IPS DF 19.7 (cell line): ENCODE data around the gene TBC1D3.
"Not testable (repeated sequence)": the region's sequence is repeated elsewhere in the genome, so short reads cannot be mapped to it uniquely, and the experiment has no call there.

ENCODE experiments used
- DNase-seq: peaks from one replicate; pipeline ENCODE4 v3.0.0-alpha.2; 2013; ENCODE audit warnings: low read depth, low spot score

The TBC1D3 gene

GRCh38 chr17:38192455-38192854 is at the start of gene TBC1D3:
TBC1D3 (minus strand) TSS chr17:38192555; CDS start chr17:38191029, 1,526 bp downstream.
- DNase-seq = not testable (repeated sequence)

GRCh38 chr17:38232790-38233189 is 40.4 kb upstream of the TBC1D3 start:
- DNase-seq = not testable (repeated sequence)

DNA sequence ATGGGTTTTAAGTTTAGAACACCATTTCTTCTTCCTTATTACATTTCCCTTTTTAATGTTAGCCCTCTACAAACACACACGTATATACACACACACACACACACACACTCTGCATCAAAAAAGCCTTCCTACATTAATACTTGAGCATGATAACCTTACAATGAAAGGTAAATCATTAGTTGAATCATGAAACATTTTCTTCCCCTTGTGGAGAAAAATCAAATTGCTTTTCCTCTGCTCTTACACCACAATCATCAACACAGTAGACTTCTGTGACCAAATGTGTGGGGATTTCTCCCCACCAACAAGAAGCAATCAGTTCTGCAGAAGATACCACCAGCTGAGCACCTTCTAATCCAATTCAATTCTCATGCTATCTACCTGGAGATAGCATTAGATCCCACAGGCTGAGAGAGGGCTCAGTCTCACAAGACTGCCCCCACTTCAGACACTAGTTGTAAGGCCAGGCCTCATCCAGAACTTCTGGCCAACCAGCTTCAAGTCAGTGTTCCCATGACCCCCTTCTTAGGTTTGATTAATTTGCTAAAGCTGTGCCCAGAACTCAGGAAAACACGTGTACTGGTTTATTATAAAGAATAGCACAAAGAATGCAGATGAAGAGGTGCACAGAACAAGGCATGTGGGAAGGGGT is 33.6 kb upstream of the TBC1D3 start:
- not testable (repeated sequence) for DNase-seq

DNA sequence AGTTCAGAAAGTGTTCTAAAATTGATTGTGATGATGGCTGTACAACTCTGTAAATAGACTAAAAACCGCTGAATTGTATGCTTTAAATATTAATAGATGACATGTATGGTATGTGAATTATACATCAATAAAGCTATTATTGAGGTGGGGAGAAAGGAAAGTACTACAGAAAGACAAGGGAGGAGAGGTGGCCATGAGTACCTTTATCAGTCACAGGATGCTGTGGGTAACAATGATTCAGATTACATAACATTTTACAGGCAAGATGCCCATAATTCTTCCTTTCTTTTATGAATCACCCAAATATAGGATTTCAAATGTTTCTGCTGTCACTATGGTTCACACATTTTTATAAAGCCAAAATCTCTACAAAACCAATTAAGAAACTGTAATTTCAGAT is 28.5 kb upstream of the TBC1D3 start:
- not testable (repeated sequence) for DNase-seq

- DNase-seq = not testable (repeated sequence)
Measured at GRCh38 chr17:38200271-38200670, 7.9 kb upstream of the TBC1D3 start.

GRCh38 chr17:38134860-38135259 is 57.5 kb downstream of the TBC1D3 start:
- DNase-seq = not testable (repeated sequence)
